A673 (cell line): ENCODE data around the gene SH3RF3. TPM values are rescaled to one million over a fixed set of nuclear protein-coding genes. Genes with fewer than 3 reads are reported as not detected.

Experiments used
- BruUV-seq: library from RNA; stranded (reverse); fragments of 400-500 nt; replicated peaks from 2 replicates; lab custom pipeline; 2021; lab: Mats Ljungman, UMichigan
- CTCF ChIA-PET: fragments of 300-600 bp; sonication (Branson Sonifier 250); formaldehyde crosslinking; loops from one replicate; lab custom pipeline; 2022; ENCODE audit warnings: antibody characterized with exemption; lab: Charles Lee
- POLR2A ChIA-PET: fragments of 300-600 bp; sonication (Branson Sonifier 250); formaldehyde crosslinking; loops from one replicate; lab custom pipeline; 2022; ENCODE audit warnings: antibody characterized with exemption; ENCODE audit not compliant: low non-redundant PET; lab: Charles Lee
- DNase-seq: peaks from one replicate; pipeline ENCODE4 v3.0.0-alpha.2; 2015; ENCODE audit warnings: low spot score
- H3K27ac ChIP-seq: fragments of 200-600 bp; sonication (generic); 2 replicates; pipeline ENCODE4 v1.5.1; 2016; ENCODE audit warnings: mixed run types, low read depth, mild to moderate bottlenecking, mixed read lengths, antibody characterized with exemption, low read length; ENCODE audit not compliant: poor library complexity, severe bottlenecking
- H3K27me3 ChIP-seq: fragments of 200-600 bp; sonication (generic); replicated peaks from 2 replicates; pipeline ENCODE4 v1.6.1; 2017; ENCODE audit warnings: mixed run types, low read depth, mild to moderate bottlenecking, mixed read lengths, antibody characterized with exemption, low read length; ENCODE audit not compliant: insufficient read depth, poor library complexity
- H3K36me3 ChIP-seq: fragments of 200-600 bp; sonication (generic); 2 replicates; pipeline ENCODE4 v1.6.1; 2016; ENCODE audit warnings: mixed run types, mild to moderate bottlenecking, mixed read lengths, antibody characterized with exemption, low read length; ENCODE audit not compliant: insufficient read depth, poor library complexity, severe bottlenecking
- H3K4me1 ChIP-seq: fragments of 200-600 bp; sonication (generic); 2 replicates; pipeline ENCODE4 v1.6.1; 2017; ENCODE audit warnings: mixed run types, mild to moderate bottlenecking, mixed read lengths, antibody characterized with exemption, low read length; ENCODE audit not compliant: insufficient read depth, poor library complexity, severe bottlenecking
- H3K4me3 ChIP-seq: fragments of 200-600 bp; sonication (generic); 2 replicates; pipeline ENCODE4 v1.5.1; 2016; ENCODE audit warnings: low read depth, mixed run types, mild to moderate bottlenecking, mixed read lengths, low read length; ENCODE audit not compliant: poor library complexity, severe bottlenecking
- H3K9me3 ChIP-seq: fragments of 200-600 bp; sonication (generic); 2 replicates; pipeline ENCODE4 v1.6.1; 2016; ENCODE audit warnings: mixed run types, low read depth, mild to moderate bottlenecking, mixed read lengths, antibody characterized with exemption, low read length; ENCODE audit not compliant: poor library complexity, severe bottlenecking
- CTCF ChIP-seq: fragments of 300-800, 200-600 bp; sonication (generic); conservative IDR thresholded peaks from 2 replicates; pipeline ENCODE4 v1.5.1; 2017; ENCODE audit warnings: low read depth, mild to moderate bottlenecking, antibody characterized with exemption, low read length, moderate library complexity, mixed read lengths
- EZH2 ChIP-seq: fragments of 200-600 bp; sonication (generic); IDR thresholded peaks from 2 replicates; pipeline ENCODE4 v1.6.1; 2017; ENCODE audit warnings: borderline replicate concordance, low read depth, mild to moderate bottlenecking, mixed read lengths, antibody characterized with exemption, low read length; ENCODE audit not compliant: poor library complexity, severe bottlenecking
- intact Hi-C: fragments of 100-400 bp; cut with micrococcal nuclease; formaldehyde crosslinking; loops from one replicate; pipeline ENCODE4 v1.10.0; 2022; ENCODE audit not compliant: unreplicated experiment
- total RNA-seq: library from RNA; stranded (reverse); gene quantifications from 2 replicates; pipeline ENCODE4 v1.2.3, GENCODE V29; 2021

Gene SH3RF3
- total RNA-seq, 1 experiment from 2014 or later, result 0.15 TPM

- Histone ChIP-seq H3K36me3 (no peaks in the 10 kb centered on the region), H3K4me3 (no peak overlapping the region), H3K27me3 (no peaks in the 10 kb centered on the region), H3K9me3 (no peaks in the 10 kb centered on the region), H3K27ac (no peak overlapping the region), H3K4me1 (no peaks in the 10 kb centered on the region)
- ChIA-PET POLR2A (no interaction called here), CTCF (no interaction called here)
- intact Hi-C loops, result no loop called here
- DNase-seq, result no peak
- TF ChIP-seq CTCF, result no peak
- no peak for TF ChIP-seq EZH2
- BruUV-seq, result no TSS peak
These were observed 293.2 kb downstream of the SH3RF3 start for GRCh38 chr2:109422071-109422757.

- BruUV-seq, result no TSS peak
- POLR2A ChIA-PET, result no interaction called here
These were observed 293.9 kb downstream of the SH3RF3 start for GRCh38 chr2:109422758-109423500.

More at GRCh38 chr2:109422758-109423500, 293.9 kb downstream of the SH3RF3 start:
- intact Hi-C loops, result no loop called here
- no peak overlapping the region for H3K27ac ChIP-seq
- H3K4me3 ChIP-seq, result no peak overlapping the region
- CTCF ChIA-PET, result no interaction called here
- H3K27me3 ChIP-seq, result no peaks in the 10 kb centered on the region
- no peaks in the 10 kb centered on the region for H3K9me3 ChIP-seq
- TF ChIP-seq EZH2, result no peak
- TF ChIP-seq CTCF, result no peak
- no peak for DNase-seq
- H3K36me3 ChIP-seq, result no peaks in the 10 kb centered on the region
- H3K4me1 ChIP-seq, result no peaks in the 10 kb centered on the region
